Subcutaneous adipose tissue (tissue), 4 donors: Measurements from ENCODE around the gene DAB1. TPM values are rescaled to one million over a fixed set of nuclear protein-coding genes. Genes with fewer than 3 reads are reported as not detected.

ENCODE experiments used
- total RNA-seq, 4 donors: library from RNA; depleted of rRNA; stranded (reverse); fragments of >200 nt; gene quantifications; one replicate each; pipeline ENCODE4 v1.1.0, GENCODE V29; 2016
- TF ChIP-seq, protein P1 (sequence below): fragments of 450-650 bp; IDR thresholded peaks from one replicate; pipeline ENCODE4 v1.5.1; 2016; ENCODE audit warnings: low read depth, mild to moderate bottlenecking, control low read depth, antibody characterized with exemption, moderate library complexity

DAB1 gene
- total RNA-seq, 4 donors from 2014 or later: 0.22 to 0.98 (median 0.45) TPM

GRCh38 chr1:57363643-57364042, 60.2 kb downstream of the DAB1 start:
- TF ChIP-seq, protein P1, sequence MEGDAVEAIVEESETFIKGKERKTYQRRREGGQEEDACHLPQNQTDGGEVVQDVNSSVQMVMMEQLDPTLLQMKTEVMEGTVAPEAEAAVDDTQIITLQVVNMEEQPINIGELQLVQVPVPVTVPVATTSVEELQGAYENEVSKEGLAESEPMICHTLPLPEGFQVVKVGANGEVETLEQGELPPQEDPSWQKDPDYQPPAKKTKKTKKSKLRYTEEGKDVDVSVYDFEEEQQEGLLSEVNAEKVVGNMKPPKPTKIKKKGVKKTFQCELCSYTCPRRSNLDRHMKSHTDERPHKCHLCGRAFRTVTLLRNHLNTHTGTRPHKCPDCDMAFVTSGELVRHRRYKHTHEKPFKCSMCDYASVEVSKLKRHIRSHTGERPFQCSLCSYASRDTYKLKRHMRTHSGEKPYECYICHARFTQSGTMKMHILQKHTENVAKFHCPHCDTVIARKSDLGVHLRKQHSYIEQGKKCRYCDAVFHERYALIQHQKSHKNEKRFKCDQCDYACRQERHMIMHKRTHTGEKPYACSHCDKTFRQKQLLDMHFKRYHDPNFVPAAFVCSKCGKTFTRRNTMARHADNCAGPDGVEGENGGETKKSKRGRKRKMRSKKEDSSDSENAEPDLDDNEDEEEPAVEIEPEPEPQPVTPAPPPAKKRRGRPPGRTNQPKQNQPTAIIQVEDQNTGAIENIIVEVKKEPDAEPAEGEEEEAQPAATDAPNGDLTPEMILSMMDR: no peak

DNA sequence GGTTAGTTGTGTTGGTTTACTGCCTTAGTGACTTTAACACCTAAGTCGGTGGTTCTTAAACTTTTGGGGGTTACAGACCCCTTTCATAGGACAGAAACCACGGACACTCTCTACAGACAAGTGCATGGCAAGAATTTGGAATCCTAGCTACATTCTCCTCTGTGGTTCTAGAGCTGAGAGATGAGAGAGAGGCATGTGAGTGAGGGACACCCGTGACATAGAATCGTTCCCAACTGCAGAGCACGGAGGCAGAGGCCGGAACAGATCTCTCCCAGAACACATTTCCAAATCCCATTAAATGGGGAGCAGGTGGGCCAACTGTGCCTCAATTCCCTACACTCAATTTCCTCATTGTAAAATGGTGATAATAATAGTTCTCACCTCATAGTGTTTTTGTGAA, 60.7 kb downstream of the DAB1 start:
- TF ChIP-seq, protein P1: no peak

DNA sequence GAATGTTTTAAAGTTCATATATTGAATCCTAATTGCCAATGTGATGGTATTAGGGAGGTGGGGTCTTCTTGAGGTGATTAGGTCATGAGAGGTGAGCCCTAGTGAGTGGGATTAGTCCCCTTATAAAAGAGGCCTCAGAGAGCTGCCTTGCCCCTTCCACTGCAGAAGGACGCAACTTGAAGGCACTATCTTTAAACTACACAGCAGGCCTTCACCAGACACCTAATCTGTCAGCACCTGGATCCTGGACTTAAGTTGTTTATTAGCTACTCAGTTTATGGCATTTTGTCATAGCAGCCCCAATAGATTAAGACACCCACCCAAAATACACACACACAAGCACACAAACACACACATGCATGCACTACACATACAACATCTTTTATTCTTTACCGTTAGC, 61.4 kb downstream of the DAB1 start:
- TF ChIP-seq, protein P1: no peak

DNA sequence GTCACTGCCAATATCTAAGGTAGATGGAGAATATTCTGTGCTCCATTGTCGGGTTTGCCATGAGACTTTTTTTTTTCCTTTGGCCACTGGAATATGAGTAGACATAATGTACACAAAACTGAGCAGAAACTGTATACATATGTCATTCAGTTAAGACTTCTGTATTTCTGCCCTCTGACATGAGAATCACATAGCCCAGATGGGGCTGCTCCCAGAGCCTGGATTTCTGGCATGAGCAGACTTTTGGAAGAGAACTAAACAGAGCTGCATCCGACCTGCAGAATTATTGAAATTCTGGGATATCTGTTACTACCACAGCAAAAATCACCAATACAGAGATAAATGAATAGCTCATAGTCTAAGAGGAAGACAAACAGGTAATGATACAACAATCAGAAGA, 62.3 kb downstream of the DAB1 start:
- TF ChIP-seq, protein P1: no peak

GRCh38 chr1:57360846-57361407, 62.9 kb downstream of the DAB1 start:
- TF ChIP-seq, protein P1: no peak

GRCh38 chr1:57357462-57357861, 66.4 kb downstream of the DAB1 start:
- TF ChIP-seq, protein P1: no peak

GRCh38 chr1:57353654-57354053, 70.2 kb downstream of the DAB1 start:
- TF ChIP-seq, protein P1: no peak

- TF ChIP-seq, protein P1: no peak
Measured at GRCh38 chr1:57350610-57351009, 73.2 kb downstream of the DAB1 start.
